Osteoblast (primary cell): ENCODE results near the gene TFDP1. TPM values are rescaled to one million over a fixed set of nuclear protein-coding genes. Genes with fewer than 3 reads are reported as not detected.

Experiments used
- DNase-seq: peaks from one replicate; pipeline ENCODE4 v3.0.0; 2011; ENCODE audit warnings: low spot score, mixed read lengths; ENCODE audit not compliant: insufficient read length; ENCODE audit errors: missing footprints
- H2AFZ ChIP-seq: 2 replicates; pipeline ENCODE4 v1.6.0; 2011; ENCODE audit warnings: mild to moderate bottlenecking, low read length
- H3K27ac ChIP-seq: 2 replicates; pipeline ENCODE4 v1.5.1; 2011; ENCODE audit warnings: mild to moderate bottlenecking, low read depth, low read length, moderate library complexity
- H3K27me3 ChIP-seq: 2 replicates; pipeline ENCODE4 v1.6.0; 2012; ENCODE audit warnings: mild to moderate bottlenecking, control low read depth, inconsistent platforms, low read length, moderate library complexity; ENCODE audit not compliant: insufficient read depth
- H3K36me3 ChIP-seq: 2 replicates; pipeline ENCODE4 v1.5.1; 2011; ENCODE audit warnings: mild to moderate bottlenecking, low read length, control low read depth, moderate library complexity; ENCODE audit not compliant: insufficient read depth
- H3K4me1 ChIP-seq: 2 replicates; pipeline ENCODE4 v1.5.1; 2011; ENCODE audit warnings: mild to moderate bottlenecking, low read length, control low read depth, moderate library complexity; ENCODE audit not compliant: insufficient read depth
- H3K4me2 ChIP-seq: 2 replicates; pipeline ENCODE4 v1.6.0; 2011; ENCODE audit warnings: mild to moderate bottlenecking, low read length; ENCODE audit not compliant: insufficient read depth
- H3K4me3 ChIP-seq: fragments of 200-600 bp; sonication (generic); 3 replicates; pipeline ENCODE4 v1.5.1; 2012; ENCODE audit warnings: mild to moderate bottlenecking, low read length, inconsistent platforms; ENCODE audit not compliant: insufficient read depth
- H3K79me2 ChIP-seq: 2 replicates; pipeline ENCODE4 v1.6.0; 2012; ENCODE audit warnings: mild to moderate bottlenecking, low read length, control low read depth, inconsistent platforms; ENCODE audit not compliant: insufficient read depth
- H3K9me3 ChIP-seq: 2 replicates; pipeline ENCODE4 v1.5.1; 2011; ENCODE audit warnings: low read depth, low read length, control low read depth
- H4K20me1 ChIP-seq: 2 replicates; pipeline ENCODE4 v1.6.0; 2012; ENCODE audit warnings: mild to moderate bottlenecking, low read length, control low read depth; ENCODE audit not compliant: insufficient read depth
- CTCF ChIP-seq: IDR thresholded peaks from 2 replicates; pipeline ENCODE4 v1.5.1; 2011; ENCODE audit warnings: mild to moderate bottlenecking, low read depth, low read length, moderate library complexity; ENCODE audit errors: extremely low read depth
- total RNA-seq: library from RNA; depleted of rRNA; stranded (reverse); fragments of >200 nt; gene quantifications from 2 replicates; pipeline ENCODE4 v1.2.3, GENCODE V29; 2012

Gene TFDP1
- total RNA-seq, 1 donor = 56.8 TPM

GRCh38 chr13:113558461-113558860, 26.1 kb upstream of the TFDP1 start:
- Histone ChIP-seq H3K79me2 (no peaks in the 10 kb centered on the region), H3K9me3 (no peaks in the 10 kb centered on the region), H2AFZ (no peak overlapping the region), H3K27ac (no peak overlapping the region), H3K4me3 (no peak overlapping the region), H4K20me1 (no peaks in the 10 kb centered on the region), H3K4me1 (no peaks in the 10 kb centered on the region), H3K27me3 (no peaks in the 10 kb centered on the region), H3K36me3 (peaks cover 4% of the 10 kb centered on the region), H3K4me2 (no peak overlapping the region)
- peak; percentile 79 for DNase-seq
- TF ChIP-seq CTCF = no peak

- no peaks in the 10 kb centered on the region for H3K79me2 ChIP-seq
- no peaks in the 10 kb centered on the region for H4K20me1 ChIP-seq
- no peaks in the 10 kb centered on the region for H3K4me1 ChIP-seq
- peaks cover 4% of the 10 kb centered on the region for H3K36me3 ChIP-seq
- H2AFZ ChIP-seq = no peak overlapping the region
- H3K4me2 ChIP-seq = no peak overlapping the region
- H3K4me3 ChIP-seq = no peak overlapping the region
- TF ChIP-seq CTCF = no peak
- no peaks in the 10 kb centered on the region for H3K27me3 ChIP-seq
- no peaks in the 10 kb centered on the region for H3K9me3 ChIP-seq
- DNase-seq = peak; percentile 50
- H3K27ac ChIP-seq = no peak overlapping the region
Measured at GRCh38 chr13:113559061-113559460, 25.5 kb upstream of the TFDP1 start.

GRCh38 chr13:113559901-113560644, 24.5 kb upstream of the TFDP1 start:
- H3K4me2 ChIP-seq = no peak overlapping the region
- no peaks in the 10 kb centered on the region for H3K79me2 ChIP-seq
- TF ChIP-seq CTCF = no peak
- no peak overlapping the region for H2AFZ ChIP-seq
- no peaks in the 10 kb centered on the region for H3K9me3 ChIP-seq
- DNase-seq = no peak
- H3K36me3 ChIP-seq = peaks cover 3% of the 10 kb centered on the region
- no peaks in the 10 kb centered on the region for H3K4me1 ChIP-seq
- no peak overlapping the region for H3K4me3 ChIP-seq
- no peak overlapping the region for H3K27ac ChIP-seq
- no peaks in the 10 kb centered on the region for H4K20me1 ChIP-seq
- peaks cover 3% of the 10 kb centered on the region for H3K27me3 ChIP-seq

- H3K27me3 ChIP-seq = peaks cover 3% of the 10 kb centered on the region
- H3K36me3 ChIP-seq = no peaks in the 10 kb centered on the region
- no peaks in the 10 kb centered on the region for H3K9me3 ChIP-seq
- H3K4me2 ChIP-seq = no peak overlapping the region
- H3K79me2 ChIP-seq = no peaks in the 10 kb centered on the region
- no peak overlapping the region for H3K27ac ChIP-seq
- no peak for TF ChIP-seq CTCF
- no peaks in the 10 kb centered on the region for H4K20me1 ChIP-seq
- no peaks in the 10 kb centered on the region for H3K4me1 ChIP-seq
- no peak overlapping the region for H2AFZ ChIP-seq
- H3K4me3 ChIP-seq = no peak overlapping the region
- DNase-seq = peak; percentile 73
Measured at GRCh38 chr13:113560645-113561416, 23.7 kb upstream of the TFDP1 start.
